SU-DHL-6 (cell line): ENCODE measurements around the gene SLC10A1.

Source experiments
- CTCF ChIP-seq: fragments of 200-600 bp; sonication (generic); IDR thresholded peaks from one replicate; pipeline ENCODE4 v1.5.1; 2017; ENCODE audit warnings: antibody characterized with exemption, mild to moderate bottlenecking, low read length, moderate library complexity; ENCODE audit not compliant: insufficient read depth, poor library complexity, severe bottlenecking
- EZH2phosphoT487 ChIP-seq: fragments of 200-600 bp; sonication (generic), shearing (Covaris generic); conservative IDR thresholded peaks from 2 replicates; pipeline ENCODE4 v1.6.1; 2018; ENCODE audit warnings: mild to moderate bottlenecking, antibody characterized with exemption, low read length, moderate library complexity, mixed read lengths

GRCh38 chr14:69845050-69845581 is 48.1 kb upstream of the SLC10A1 start:
- TF ChIP-seq CTCF (no peak), EZH2phosphoT487 (no peak)
